Activated CD4-positive, alpha-beta memory T cell treated with anti-CD3 and anti-CD28 coated beads, Interleukin-2, amount 10 ng/mL, durations not matched to agents 7 days and 5 days (primary cell): ENCODE data around the gene C4BPA. TPM values are rescaled to one million over a fixed set of nuclear protein-coding genes. Genes with fewer than 3 reads are reported as not detected.

Source experiments
- CTCF ChIA-PET: fragments of 350-600 bp; sonication (Branson Sonifier 250); formaldehyde crosslinking; loops from one replicate; lab custom pipeline; 2021; ENCODE audit warnings: antibody characterized with exemption, inconsistent platforms; lab: Charles Lee
- POLR2A ChIA-PET: fragments of 350-600 bp; sonication (Branson Sonifier 250); formaldehyde crosslinking; loops from one replicate; lab custom pipeline; 2021; ENCODE audit warnings: antibody characterized with exemption; lab: Charles Lee
- DNase-seq: peaks from one replicate; pipeline ENCODE4 v3.0.0-alpha.2; 2020
- H3K27ac Mint-ChIP-seq: one replicate; pipeline ENCODE4 v1.8.0; 2021; ENCODE audit warnings: mild to moderate bottlenecking, mixed read lengths
- H3K27me3 Mint-ChIP-seq: one replicate; pipeline ENCODE4 v1.8.0; 2021; ENCODE audit warnings: mixed read lengths
- H3K36me3 Mint-ChIP-seq: one replicate; pipeline ENCODE4 v1.8.0; 2021; ENCODE audit warnings: low read depth, mixed read lengths
- H3K4me1 Mint-ChIP-seq: one replicate; pipeline ENCODE4 v1.8.0; 2021; ENCODE audit warnings: mixed read lengths
- H3K4me3 Mint-ChIP-seq: one replicate; pipeline ENCODE4 v1.8.0; 2021; ENCODE audit warnings: mild to moderate bottlenecking, mixed read lengths
- H3K9me3 Mint-ChIP-seq: one replicate; pipeline ENCODE4 v1.8.0; 2021; ENCODE audit warnings: mixed read lengths
- total RNA-seq, 2 experiments: library from RNA; stranded (reverse); gene quantifications; one replicate each; pipeline ENCODE4 v1.2.3, GENCODE V29; 2021

C4BPA gene
- total RNA-seq, 2 experiments from 2014 or later: not detected

DNA sequence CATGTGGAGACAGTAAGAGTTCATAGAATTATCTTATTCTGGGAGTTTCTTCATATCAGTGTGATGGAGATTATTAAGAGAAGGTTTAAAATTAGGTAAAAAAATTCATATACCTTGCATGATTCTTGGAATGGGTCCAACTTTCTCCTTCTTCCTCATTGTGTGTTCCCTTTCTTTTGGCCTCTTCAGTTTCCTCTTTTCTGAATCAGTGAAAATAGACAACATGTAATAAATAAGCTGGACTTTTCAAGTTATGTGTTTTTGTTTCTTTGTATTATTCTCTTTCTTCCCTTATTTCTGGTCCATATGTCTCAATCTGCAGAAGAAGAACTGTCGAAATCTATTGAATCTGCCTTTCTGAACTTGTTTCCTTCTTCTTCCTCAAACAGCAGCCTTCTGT lies 30.5 kb downstream of the C4BPA start:
- DNase-seq: no peak
- Mint-ChIP-seq H3K9me3 (peaks cover 2% of the 10 kb centered on the region), H3K36me3 (no peaks in the 10 kb centered on the region), H3K27ac (no peak overlapping the region), H3K4me1 (no peaks in the 10 kb centered on the region), H3K4me3 (no peak overlapping the region), H3K27me3 (peaks cover 3% of the 10 kb centered on the region)
- ChIA-PET POLR2A (no interaction called here), CTCF (no interaction called here)

DNA sequence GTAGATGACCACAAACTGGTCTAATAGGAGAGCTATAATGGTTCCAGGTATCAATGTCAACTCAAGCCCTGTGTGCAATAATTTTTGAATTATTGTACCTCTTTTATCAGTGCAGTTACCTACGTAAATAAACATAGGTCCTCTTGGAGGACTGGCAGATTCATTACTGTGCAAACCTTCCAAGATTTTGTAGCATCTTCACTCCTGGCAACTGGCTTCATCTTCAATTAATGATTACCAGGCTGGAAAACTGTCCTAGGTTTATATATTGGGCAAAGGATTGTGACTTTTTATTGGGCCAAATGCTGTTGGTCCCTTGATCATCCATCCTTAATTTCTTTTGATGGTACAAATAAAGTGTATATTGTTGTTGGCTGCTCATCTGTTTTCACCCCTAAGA lies 35.6 kb downstream of the C4BPA start:
- H3K27me3 Mint-ChIP-seq: peaks cover 4% of the 10 kb centered on the region
- CTCF ChIA-PET: no interaction called here
- H3K36me3 Mint-ChIP-seq: no peaks in the 10 kb centered on the region

DNA sequence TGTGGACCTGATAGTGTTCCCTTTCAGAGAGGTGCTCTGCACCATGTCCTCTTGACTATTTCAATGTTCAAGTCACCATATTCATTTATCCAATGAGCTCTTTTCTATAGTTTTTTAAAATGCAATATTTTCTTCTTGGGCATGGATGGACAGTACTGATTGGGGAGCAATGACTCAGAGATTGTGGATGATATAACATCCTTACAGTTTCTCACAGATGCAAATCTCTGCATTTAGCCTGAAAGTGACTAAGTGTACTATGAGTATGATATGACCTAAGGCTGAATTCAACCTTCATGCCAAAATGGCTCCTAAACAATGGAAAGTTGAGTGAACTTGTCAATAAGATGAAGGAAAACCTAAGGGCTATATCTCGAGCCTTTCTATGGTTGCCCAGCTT lies 36.5 kb downstream of the C4BPA start:
- DNase-seq: no peak
- no peak overlapping the region for H3K4me3 Mint-ChIP-seq
- H3K36me3 Mint-ChIP-seq: no peaks in the 10 kb centered on the region
- H3K4me1 Mint-ChIP-seq: no peaks in the 10 kb centered on the region
- peaks cover 6% of the 10 kb centered on the region for H3K27me3 Mint-ChIP-seq
- ChIA-PET POLR2A (no interaction called here), CTCF (no interaction called here)
- H3K9me3 Mint-ChIP-seq: no peaks in the 10 kb centered on the region
- no peak overlapping the region for H3K27ac Mint-ChIP-seq

More for the DNA sequence above, 35.6 kb downstream of the C4BPA start:
- Mint-ChIP-seq H3K4me3 (no peak overlapping the region), H3K9me3 (no peaks in the 10 kb centered on the region), H3K27ac (no peak overlapping the region), H3K4me1 (no peaks in the 10 kb centered on the region)
- DNase-seq: no peak
- POLR2A ChIA-PET: no interaction called here

DNA sequence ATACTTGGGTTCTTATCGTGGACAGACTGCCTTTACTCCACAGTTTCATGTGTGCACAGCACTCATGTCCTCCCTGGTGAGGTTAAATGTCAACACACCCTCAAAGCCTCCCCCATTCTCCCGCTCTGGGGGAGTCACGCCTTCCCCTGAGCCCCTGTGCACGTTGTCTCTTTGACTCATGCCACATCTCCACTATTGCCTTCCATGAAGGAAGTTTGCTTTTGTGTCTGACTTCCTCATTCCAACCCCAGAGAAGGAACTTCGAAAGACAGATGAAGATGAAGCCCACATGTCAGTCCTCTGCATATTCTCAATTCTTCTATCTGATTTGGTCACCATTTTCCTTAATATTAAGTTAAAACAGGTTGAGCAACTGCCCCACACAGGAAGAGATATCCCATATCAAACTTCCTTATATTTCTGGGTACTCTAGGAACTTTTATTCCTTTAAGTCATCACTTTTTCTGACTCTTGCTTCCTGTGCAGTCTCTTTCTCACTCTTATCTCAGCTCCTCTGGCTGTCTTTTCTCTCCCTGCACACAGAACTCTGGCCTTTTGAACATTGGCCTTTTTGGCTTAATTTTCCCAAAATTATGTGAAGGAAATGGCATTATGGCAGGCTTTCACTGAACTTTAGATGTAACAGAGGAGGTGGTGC lies 41.5 kb downstream of the C4BPA start:
- Mint-ChIP-seq H3K27ac (no peak overlapping the region), H3K9me3 (no peaks in the 10 kb centered on the region), H3K27me3 (peaks cover 17% of the 10 kb centered on the region), H3K36me3 (no peaks in the 10 kb centered on the region), H3K4me1 (no peaks in the 10 kb centered on the region), H3K4me3 (no peak overlapping the region)
- CTCF ChIA-PET: no interaction called here
- DNase-seq: no peak
- POLR2A ChIA-PET: no interaction called here

DNA sequence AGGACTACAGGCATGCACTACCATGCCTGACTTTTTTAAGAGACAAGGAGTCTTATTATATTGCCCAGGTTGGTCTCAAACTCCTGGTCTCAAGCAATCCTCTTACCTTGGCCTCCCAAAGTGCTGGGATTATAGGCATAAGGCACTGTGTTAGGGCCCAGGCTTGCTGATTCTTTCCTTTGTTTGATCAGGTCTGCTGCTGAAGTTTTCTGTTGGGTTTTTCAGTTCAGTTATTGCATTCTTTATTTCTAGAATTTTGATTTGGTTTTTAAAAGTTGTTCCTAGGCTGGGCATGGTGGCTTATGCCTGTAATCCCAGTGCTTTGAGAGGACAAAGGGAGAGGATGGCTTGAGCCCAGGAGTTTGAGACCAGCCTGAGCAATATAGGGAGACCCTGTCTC lies 47.9 kb downstream of the C4BPA start:
- ChIA-PET CTCF (no interaction called here), POLR2A (no interaction called here)
- Mint-ChIP-seq H3K4me3 (no peak overlapping the region), H3K27ac (no peak overlapping the region), H3K4me1 (no peaks in the 10 kb centered on the region), H3K9me3 (peaks cover 2% of the 10 kb centered on the region), H3K36me3 (no peaks in the 10 kb centered on the region), H3K27me3 (peaks cover 15% of the 10 kb centered on the region)
- no peak for DNase-seq

DNA sequence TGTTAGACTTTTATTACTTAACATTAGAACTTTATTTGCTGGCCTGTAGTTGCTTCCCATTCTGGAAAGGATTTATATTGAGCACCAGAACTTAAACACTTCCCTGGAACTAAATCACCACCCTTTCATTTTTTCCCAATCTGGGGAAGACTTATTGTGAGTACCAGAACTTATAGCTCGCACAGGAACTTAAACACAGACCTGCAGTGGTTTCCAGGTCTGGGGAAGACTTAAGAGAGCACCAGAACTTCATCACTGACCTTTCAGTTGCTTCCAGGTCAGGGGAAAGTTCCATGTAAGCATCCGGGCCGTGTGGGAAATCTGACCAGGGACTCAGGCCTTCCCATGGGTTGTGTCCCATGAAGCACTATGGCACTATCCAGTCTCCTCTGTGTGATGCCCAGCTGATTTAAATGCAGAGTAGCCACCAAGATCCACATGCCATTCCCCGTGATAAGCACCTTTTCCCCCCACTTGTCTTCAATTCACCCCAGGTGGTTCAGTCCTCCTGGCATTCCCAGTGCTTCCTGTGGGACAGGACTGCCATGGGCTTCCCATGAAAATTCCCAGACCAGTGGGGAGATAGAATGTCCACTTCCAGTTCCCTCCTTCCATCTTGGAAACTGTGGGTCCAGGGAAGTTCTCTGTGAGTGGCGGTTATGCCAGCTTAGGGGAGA lies 48.9 kb downstream of the C4BPA start:
- peaks cover 2% of the 10 kb centered on the region for H3K9me3 Mint-ChIP-seq
- H3K27me3 Mint-ChIP-seq: peaks cover 13% of the 10 kb centered on the region
- H3K27ac Mint-ChIP-seq: no peak overlapping the region
- no peaks in the 10 kb centered on the region for H3K36me3 Mint-ChIP-seq
- ChIA-PET POLR2A (no interaction called here), CTCF (no interaction called here)
- DNase-seq: no peak
- H3K4me1 Mint-ChIP-seq: no peaks in the 10 kb centered on the region
- no peak overlapping the region for H3K4me3 Mint-ChIP-seq

DNA sequence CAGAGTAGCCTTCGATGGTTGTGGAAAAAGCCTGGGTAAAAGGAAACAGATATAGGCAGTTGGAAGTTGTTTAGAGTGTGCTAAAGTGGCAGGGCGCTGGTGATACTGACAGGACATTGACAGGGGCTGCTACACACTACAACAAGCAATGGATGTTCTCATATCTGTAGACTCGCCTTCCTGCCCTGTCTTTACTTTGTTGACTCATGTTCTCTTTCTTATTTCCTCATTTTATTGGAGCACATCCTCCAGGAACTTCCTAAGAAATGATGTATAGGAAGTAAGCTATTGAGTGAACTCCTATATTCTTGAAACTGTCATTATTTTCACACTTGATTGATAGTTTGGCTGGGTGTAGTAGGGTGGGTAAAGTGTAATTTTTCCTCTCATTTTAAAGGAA lies 51.0 kb downstream of the C4BPA start:
- H3K27ac Mint-ChIP-seq: no peak overlapping the region
- peaks cover 15% of the 10 kb centered on the region for H3K27me3 Mint-ChIP-seq
- H3K9me3 Mint-ChIP-seq: peaks cover 2% of the 10 kb centered on the region
- ChIA-PET POLR2A (no interaction called here), CTCF (no interaction called here)
- DNase-seq: no peak
- H3K4me1 Mint-ChIP-seq: no peaks in the 10 kb centered on the region
- no peak overlapping the region for H3K4me3 Mint-ChIP-seq
- no peaks in the 10 kb centered on the region for H3K36me3 Mint-ChIP-seq

DNA sequence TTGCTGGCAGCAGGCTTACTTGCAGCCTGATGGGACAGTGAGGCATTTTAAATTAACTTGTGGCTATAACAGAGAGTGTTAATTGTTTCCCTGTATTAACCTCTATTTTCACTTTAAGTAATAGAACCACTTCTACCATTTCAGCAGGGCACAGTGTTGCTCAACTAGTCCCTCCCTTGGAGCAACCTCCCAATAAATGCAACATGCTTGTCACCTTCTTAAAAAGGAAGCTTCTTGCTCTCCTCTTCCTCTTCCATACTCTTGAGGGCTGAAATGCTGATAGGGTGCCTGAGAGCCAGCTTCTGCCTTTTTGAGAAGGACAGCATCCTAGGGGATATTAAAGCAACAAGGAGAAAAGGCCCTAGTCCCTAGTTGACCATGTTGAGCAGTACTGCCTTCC lies 52.1 kb downstream of the C4BPA start:
- H3K4me3 Mint-ChIP-seq: no peak overlapping the region
- POLR2A ChIA-PET: no interaction called here
- no peak for DNase-seq
- no peaks in the 10 kb centered on the region for H3K4me1 Mint-ChIP-seq
- H3K9me3 Mint-ChIP-seq: peaks cover 2% of the 10 kb centered on the region
- CTCF ChIA-PET: no interaction called here
- no peak overlapping the region for H3K27ac Mint-ChIP-seq
- no peaks in the 10 kb centered on the region for H3K36me3 Mint-ChIP-seq
- peaks cover 15% of the 10 kb centered on the region for H3K27me3 Mint-ChIP-seq

DNA sequence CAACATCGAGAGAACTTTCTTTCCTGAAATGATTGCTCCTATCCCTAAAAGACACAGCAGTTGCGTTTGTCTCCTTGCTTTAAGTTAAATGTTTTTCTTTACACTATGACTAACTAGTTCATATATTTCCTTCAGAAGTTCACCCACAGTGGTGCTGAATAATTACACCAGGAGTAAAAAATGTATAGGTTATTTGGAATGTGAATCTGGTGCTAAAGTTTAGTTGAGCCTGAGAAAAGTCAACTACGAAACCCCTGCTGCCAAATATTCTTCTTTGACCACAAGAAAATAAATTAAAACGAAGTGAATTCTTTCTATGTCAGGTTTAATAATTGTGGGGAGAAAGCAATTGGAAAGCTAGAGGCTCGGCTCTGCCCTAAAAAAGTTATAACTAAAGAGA lies 52.8 kb downstream of the C4BPA start:
- H3K4me3 Mint-ChIP-seq: no peak overlapping the region
- no peak for DNase-seq
- no peak overlapping the region for H3K27ac Mint-ChIP-seq
- no peaks in the 10 kb centered on the region for H3K36me3 Mint-ChIP-seq
- peaks cover 17% of the 10 kb centered on the region for H3K27me3 Mint-ChIP-seq
- ChIA-PET POLR2A (no interaction called here), CTCF (no interaction called here)
- no peaks in the 10 kb centered on the region for H3K4me1 Mint-ChIP-seq
- H3K9me3 Mint-ChIP-seq: no peaks in the 10 kb centered on the region

DNA sequence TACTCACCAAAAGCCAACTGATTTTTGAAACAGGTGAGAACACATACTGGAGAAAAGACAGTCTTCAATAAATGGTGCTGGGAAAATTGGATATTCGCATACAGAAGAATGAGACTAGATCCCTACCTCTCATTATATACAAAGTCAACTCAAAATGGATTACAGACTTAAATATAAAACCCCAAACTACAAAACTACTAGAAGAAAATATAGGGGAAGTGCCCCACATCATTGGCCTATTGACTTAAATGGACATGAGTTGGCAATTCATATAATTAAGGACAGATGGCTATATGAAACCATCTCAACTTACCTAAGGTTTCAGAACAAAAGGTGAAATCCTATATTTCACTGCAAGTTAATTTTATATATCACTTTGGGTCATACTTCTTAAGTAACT lies 60.1 kb downstream of the C4BPA start:
- H3K4me1 Mint-ChIP-seq: no peaks in the 10 kb centered on the region
- CTCF ChIA-PET: no interaction called here
- no peak overlapping the region for H3K4me3 Mint-ChIP-seq
- H3K27me3 Mint-ChIP-seq: peaks cover 13% of the 10 kb centered on the region
- H3K36me3 Mint-ChIP-seq: no peaks in the 10 kb centered on the region
- H3K27ac Mint-ChIP-seq: no peak overlapping the region
- H3K9me3 Mint-ChIP-seq: no peaks in the 10 kb centered on the region
- no peak for DNase-seq
- POLR2A ChIA-PET: no interaction called here

DNA sequence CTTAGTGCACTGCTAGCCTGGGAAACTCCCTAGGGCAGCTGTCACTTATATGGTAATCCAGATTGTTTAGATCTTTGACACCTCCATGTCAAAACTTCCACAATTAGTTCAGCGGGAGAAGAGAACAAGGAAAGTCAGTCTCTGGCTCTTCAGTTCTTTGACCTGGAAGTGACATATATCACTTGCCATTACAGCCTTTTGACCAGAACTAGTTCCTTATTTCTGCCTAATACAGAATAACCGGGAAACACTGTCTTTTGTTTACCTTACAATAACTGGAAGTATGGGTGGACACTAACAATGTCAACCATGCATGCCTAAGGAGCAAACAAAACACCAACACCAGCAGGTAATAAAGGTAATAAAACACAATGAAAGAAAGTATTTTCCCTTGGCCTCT lies 68.3 kb downstream of the C4BPA start:
- Mint-ChIP-seq H3K27me3 (peaks cover 3% of the 10 kb centered on the region), H3K27ac (no peak overlapping the region), H3K4me1 (no peaks in the 10 kb centered on the region), H3K4me3 (no peak overlapping the region), H3K9me3 (no peaks in the 10 kb centered on the region), H3K36me3 (no peaks in the 10 kb centered on the region)
- ChIA-PET CTCF (no interaction called here), POLR2A (no interaction called here)
- no peak for DNase-seq

DNA sequence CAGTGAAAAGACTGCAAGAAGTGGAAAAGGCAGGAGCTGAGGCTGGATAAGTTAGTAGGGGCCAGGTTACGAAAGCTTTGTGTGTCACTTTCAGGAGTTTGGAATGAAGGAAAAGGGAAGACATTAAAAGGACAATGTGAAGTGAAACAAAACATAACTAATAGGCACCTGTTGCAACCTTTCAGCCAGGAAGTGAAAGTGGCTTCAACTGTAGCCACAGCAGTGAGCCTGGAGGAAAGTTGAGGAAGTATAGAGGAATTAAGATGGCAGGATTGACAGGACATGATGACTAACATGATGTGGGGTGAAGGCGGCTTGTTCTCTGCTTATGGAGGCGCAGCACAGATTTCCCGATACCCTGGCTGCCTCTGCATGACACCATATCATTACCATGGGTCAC lies 68.9 kb downstream of the C4BPA start:
- H3K36me3 Mint-ChIP-seq: no peaks in the 10 kb centered on the region
- no peak overlapping the region for H3K27ac Mint-ChIP-seq
- ChIA-PET POLR2A (no interaction called here), CTCF (no interaction called here)
- H3K9me3 Mint-ChIP-seq: no peaks in the 10 kb centered on the region
- no peak for DNase-seq
- H3K27me3 Mint-ChIP-seq: peaks cover 8% of the 10 kb centered on the region
- no peak overlapping the region for H3K4me3 Mint-ChIP-seq
- no peaks in the 10 kb centered on the region for H3K4me1 Mint-ChIP-seq

DNA sequence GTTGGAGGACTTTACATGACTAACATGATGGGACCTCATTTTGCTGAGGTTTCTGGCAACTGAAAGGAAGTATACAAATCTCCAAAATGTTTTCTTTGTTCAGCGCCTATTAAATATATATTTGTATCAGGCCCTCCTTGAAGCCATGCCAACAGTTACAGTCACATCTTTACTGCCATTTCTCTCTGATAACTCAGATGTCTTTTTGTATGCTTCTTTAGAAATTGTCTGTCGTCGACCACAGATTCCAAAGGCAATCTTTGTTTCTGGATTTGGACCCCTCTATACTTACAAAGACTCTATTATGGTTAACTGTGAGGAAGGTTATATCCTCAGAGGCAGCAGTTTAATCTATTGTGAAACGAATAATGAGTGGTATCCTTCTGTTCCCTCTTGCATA lies 69.4 kb downstream of the C4BPA start:
- no peaks in the 10 kb centered on the region for H3K9me3 Mint-ChIP-seq
- no peak for DNase-seq
- H3K27me3 Mint-ChIP-seq: peaks cover 11% of the 10 kb centered on the region
- H3K4me3 Mint-ChIP-seq: no peak overlapping the region
- POLR2A ChIA-PET: no interaction called here
- H3K4me1 Mint-ChIP-seq: no peaks in the 10 kb centered on the region
- H3K36me3 Mint-ChIP-seq: no peaks in the 10 kb centered on the region
- no peak overlapping the region for H3K27ac Mint-ChIP-seq
- CTCF ChIA-PET: no interaction called here

DNA sequence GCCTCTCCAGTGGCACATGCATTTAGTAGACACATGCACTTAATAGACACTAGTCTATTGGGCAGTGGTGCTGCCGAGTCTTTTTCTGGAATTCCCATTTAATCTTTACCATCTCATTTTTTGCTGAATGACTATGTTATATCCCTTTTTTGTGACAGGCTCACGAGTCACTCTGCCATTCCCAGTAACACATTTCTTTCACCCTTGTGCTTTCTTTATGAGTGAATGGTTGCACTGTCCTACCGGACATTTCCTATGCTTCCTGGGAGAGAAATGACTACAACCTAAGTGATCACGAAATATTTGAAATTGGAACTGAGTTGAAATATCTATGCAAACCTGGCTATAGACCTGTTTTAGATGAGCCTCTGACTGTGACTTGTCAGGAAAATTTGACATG lies 70.9 kb downstream of the C4BPA start:
- H3K36me3 Mint-ChIP-seq: no peaks in the 10 kb centered on the region
- ChIA-PET CTCF (no interaction called here), POLR2A (no interaction called here)
- peaks cover 17% of the 10 kb centered on the region for H3K27me3 Mint-ChIP-seq
- DNase-seq: no peak
- no peaks in the 10 kb centered on the region for H3K4me1 Mint-ChIP-seq
- H3K4me3 Mint-ChIP-seq: no peak overlapping the region
- H3K27ac Mint-ChIP-seq: no peak overlapping the region
- no peaks in the 10 kb centered on the region for H3K9me3 Mint-ChIP-seq
